Ecto neural progenitor cell (in vitro differentiated cells): ENCODE results near the gene ZNF879.
A peak's percentile ranks its signal among the peaks of the same experiment; 100 is the strongest.

Source experiments
- DNase-seq: peaks from one replicate; pipeline ENCODE4 v3.0.0-alpha.2; 2018; ENCODE audit warnings: low spot score

The ZNF879 gene

GRCh38 chr5:179023528-179024189 lies at the start of gene ZNF879:
ZNF879 (plus strand) TSS chr5:179023804; CDS start chr5:179025005, 1,201 bp downstream.
- DNase-seq: peak; percentile 94

- DNase-seq: no peak
Observed at GRCh38 chr5:178981381-178981780, 42.2 kb upstream of the ZNF879 start.

- peak; percentile 36 for DNase-seq
Observed at GRCh38 chr5:178982941-178983340, 40.7 kb upstream of the ZNF879 start.

- DNase-seq: no peak
Observed at GRCh38 chr5:178983728-178984127, 39.9 kb upstream of the ZNF879 start.

- DNase-seq: no peak
Observed at GRCh38 chr5:178984145-178985072, 39.2 kb upstream of the ZNF879 start.

- no peak for DNase-seq
Observed at GRCh38 chr5:178986326-178986960, 37.2 kb upstream of the ZNF879 start.

GRCh38 chr5:178988436-178989220 lies 35.0 kb upstream of the ZNF879 start:
- peak; percentile 34 for DNase-seq

- no peak for DNase-seq
Observed at GRCh38 chr5:178989311-178989710, 34.3 kb upstream of the ZNF879 start.

- no peak for DNase-seq
Observed at GRCh38 chr5:178990491-178990890, 33.1 kb upstream of the ZNF879 start.

- peak; percentile 35 for DNase-seq
Observed at GRCh38 chr5:178991190-178992145, 32.1 kb upstream of the ZNF879 start.

- DNase-seq: peak; percentile 38
Observed at GRCh38 chr5:178992291-178992895, 31.2 kb upstream of the ZNF879 start.

GRCh38 chr5:178993236-178993765 lies 30.3 kb upstream of the ZNF879 start:
- no peak for DNase-seq

GRCh38 chr5:178993955-178994579 lies 29.5 kb upstream of the ZNF879 start:
- peak; percentile 36 for DNase-seq

GRCh38 chr5:178994580-178995340 lies 28.8 kb upstream of the ZNF879 start, which contains the start of gene GRM6:
GRM6 (minus strand) TSS chr5:178995320; CDS start chr5:178994944, 376 bp downstream.
- peak; percentile 57 for DNase-seq

- no peak for DNase-seq
Observed at GRCh38 chr5:178995341-178995690, 28.3 kb upstream of the ZNF879 start.

GRCh38 chr5:178996156-178996555 lies 27.4 kb upstream of the ZNF879 start:
- DNase-seq: peak; percentile 48

- no peak for DNase-seq
Observed at GRCh38 chr5:178997191-178997590, 26.4 kb upstream of the ZNF879 start.

- no peak for DNase-seq
Observed at GRCh38 chr5:178998441-178998840, 25.2 kb upstream of the ZNF879 start.

GRCh38 chr5:179006564-179006963 lies 17.0 kb upstream of the ZNF879 start:
- DNase-seq: no peak
